ENCODE measurements around the gene CNNM1. TPM values are rescaled to one million over a fixed set of nuclear protein-coding genes. Genes with fewer than 3 reads are reported as not detected.
A peak's percentile ranks its signal among the peaks of the same experiment; 100 is the strongest.

The CNNM1 gene
- total RNA-seq, 1 experiment from 2014 or later, result not detected

DNA sequence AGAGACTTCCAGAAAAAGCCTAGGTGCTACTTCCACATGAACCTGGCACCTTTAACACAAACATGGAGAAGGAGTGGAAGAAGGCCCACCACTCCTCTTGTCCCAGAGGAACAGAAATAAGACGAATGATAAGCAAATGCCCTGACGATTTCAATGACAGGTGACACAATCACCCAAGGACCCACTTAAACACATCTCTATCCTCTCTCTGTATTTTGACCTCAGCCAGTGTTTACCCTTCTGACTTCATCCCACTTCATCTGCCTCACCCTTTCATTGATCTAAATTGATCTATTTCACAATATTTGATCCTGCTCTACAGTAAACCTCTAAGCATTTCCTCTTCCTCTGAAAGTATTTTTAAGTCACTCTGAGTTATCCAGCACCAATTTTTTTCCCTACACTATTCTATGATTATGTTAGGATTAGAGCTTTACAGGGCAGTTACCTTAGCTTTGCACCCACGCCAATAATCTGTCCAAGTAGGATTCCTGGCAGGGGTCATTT is 92.1 kb downstream of the CNNM1 start (continued):
- TF ChIP-seq, protein P1, sequence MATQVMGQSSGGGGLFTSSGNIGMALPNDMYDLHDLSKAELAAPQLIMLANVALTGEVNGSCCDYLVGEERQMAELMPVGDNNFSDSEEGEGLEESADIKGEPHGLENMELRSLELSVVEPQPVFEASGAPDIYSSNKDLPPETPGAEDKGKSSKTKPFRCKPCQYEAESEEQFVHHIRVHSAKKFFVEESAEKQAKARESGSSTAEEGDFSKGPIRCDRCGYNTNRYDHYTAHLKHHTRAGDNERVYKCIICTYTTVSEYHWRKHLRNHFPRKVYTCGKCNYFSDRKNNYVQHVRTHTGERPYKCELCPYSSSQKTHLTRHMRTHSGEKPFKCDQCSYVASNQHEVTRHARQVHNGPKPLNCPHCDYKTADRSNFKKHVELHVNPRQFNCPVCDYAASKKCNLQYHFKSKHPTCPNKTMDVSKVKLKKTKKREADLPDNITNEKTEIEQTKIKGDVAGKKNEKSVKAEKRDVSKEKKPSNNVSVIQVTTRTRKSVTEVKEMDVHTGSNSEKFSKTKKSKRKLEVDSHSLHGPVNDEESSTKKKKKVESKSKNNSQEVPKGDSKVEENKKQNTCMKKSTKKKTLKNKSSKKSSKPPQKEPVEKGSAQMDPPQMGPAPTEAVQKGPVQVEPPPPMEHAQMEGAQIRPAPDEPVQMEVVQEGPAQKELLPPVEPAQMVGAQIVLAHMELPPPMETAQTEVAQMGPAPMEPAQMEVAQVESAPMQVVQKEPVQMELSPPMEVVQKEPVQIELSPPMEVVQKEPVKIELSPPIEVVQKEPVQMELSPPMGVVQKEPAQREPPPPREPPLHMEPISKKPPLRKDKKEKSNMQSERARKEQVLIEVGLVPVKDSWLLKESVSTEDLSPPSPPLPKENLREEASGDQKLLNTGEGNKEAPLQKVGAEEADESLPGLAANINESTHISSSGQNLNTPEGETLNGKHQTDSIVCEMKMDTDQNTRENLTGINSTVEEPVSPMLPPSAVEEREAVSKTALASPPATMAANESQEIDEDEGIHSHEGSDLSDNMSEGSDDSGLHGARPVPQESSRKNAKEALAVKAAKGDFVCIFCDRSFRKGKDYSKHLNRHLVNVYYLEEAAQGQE (IDR thresholded peaks at IDR 0.05; ENCODE audit: low read depth), result no peak
- TF ChIP-seq SRF (IDR thresholded peaks at IDR 0.05; ENCODE audit: low read depth) (no peak), FOSL1 (IDR thresholded peaks at IDR 0.05; ENCODE audit: low read depth) (no peak), EZH2 (IDR thresholded peaks at IDR 0.05) (no peak)

DNA sequence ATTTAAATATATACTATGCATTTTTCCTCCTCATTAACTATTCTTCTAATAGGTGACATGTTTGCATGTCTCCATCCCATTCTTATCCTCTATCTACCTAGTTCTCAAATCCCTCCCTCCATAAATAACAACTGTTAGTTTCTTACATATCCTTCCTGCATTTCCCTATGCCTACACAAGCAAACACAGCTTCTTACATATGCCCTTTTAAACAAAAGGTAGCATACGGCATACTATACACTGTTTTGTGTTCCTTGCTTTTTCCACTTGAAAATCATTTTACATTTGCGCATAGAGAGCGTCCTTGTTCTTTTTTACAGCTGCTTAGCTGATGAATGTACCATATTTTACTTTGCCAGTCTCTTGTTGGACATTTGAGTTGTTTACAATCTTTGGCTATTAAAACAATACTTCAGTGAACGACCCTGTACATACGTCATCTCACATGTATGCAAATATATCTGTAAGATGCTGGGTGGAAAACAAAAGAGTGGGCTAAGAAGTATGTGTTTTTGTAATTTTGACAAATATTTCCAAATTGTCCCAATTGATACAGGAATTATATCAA is 93.5 kb downstream of the CNNM1 start:
- Histone ChIP-seq H3K27ac (ENCODE audit: low read depth, low read length) (no peak overlapping the region), H2AFZ (ENCODE audit: low read depth, low read length, poor library complexity, severe bottlenecking) (no peak overlapping the region), H3K4me2 (ENCODE audit: low read length) (no peak overlapping the region), H3K9ac (ENCODE audit: low read length) (no peak overlapping the region), H3K27me3 (ENCODE audit: insufficient read depth, low read length) (no peaks in the 10 kb centered on the region), H3K4me3 (replicated peaks in 1 of 2; ENCODE audit: low read depth in 1 of 2, low read length in 2 of 2) (no peak overlapping the region), H3K9me3 (ENCODE audit: control insufficient read depth in 1 of 2, insufficient read depth in 1 of 2, low read depth in 1 of 2, low read length in 2 of 2) (no peaks in the 10 kb centered on the region), H3K79me2 (ENCODE audit: insufficient read depth, low read length) (peaks cover 61% of the 10 kb centered on the region), H3K36me3 (ENCODE audit: control insufficient read depth in 1 of 2, insufficient read depth in 2 of 2, low read length in 2 of 2) (peaks cover 24 to 40% of the 10 kb centered on the region in 2 experiments), H4K20me1 (ENCODE audit: insufficient read depth) (no peaks in the 10 kb centered on the region), H3K9me2 (ENCODE audit: insufficient read depth) (no peaks in the 10 kb centered on the region), H3K4me1 (ENCODE audit: control insufficient read depth in 1 of 2, insufficient read depth in 2 of 2, low read length in 2 of 2) (no peaks in the 10 kb centered on the region)
- ChIA-PET CTCF (interaction anchor here (1.2 kb wide), 1 partner anchor 13 kb away, joined by 4 read pairs; no protein-coding TSS in a partner anchor), RAD21 (ENCODE audit: low non-redundant PET in 1 of 2, low total read pairs in 2 of 2, uncharacterized antibody in 2 of 2, unreplicated experiment in 2 of 2) (no interaction called here), POLR2A (no interaction called here)
- no TSS peak for BruUV-seq (replicated peaks)
- intact Hi-C loops (cut with micrococcal nuclease), result no loop called here
- no peak for DNase-seq (ENCODE audit: low read depth, low spot score)
- ATAC-seq, result no peak
- TF ChIP-seq POLR2AphosphoS5 (IDR thresholded peaks at IDR 0.05; ENCODE audit: low read depth, low read length), result 0 out of 2 replicates have a peak, but pooled peaks have one; percentile 6
- TF ChIP-seq CEBPB (IDR thresholded peaks at IDR 0.05; ENCODE audit: low read depth), result no peak
